BLaER1 (cell line): ENCODE measurements around the gene TRIM8.
A peak's percentile ranks its signal among the peaks of the same experiment; 100 is the strongest.

ENCODE experiments used
- H3K27ac ChIP-seq: shearing (Covaris generic); formaldehyde crosslinking; 2 replicates; pipeline ENCODE4 v1.8.1; 2022
- H3K27me3 ChIP-seq: shearing (Covaris generic); formaldehyde crosslinking; 2 replicates; pipeline ENCODE4 v1.8.1; 2022
- H3K36me3 ChIP-seq: shearing (Covaris generic); formaldehyde crosslinking; 2 replicates; pipeline ENCODE4 v1.8.1; 2022
- H3K4me1 ChIP-seq: shearing (Covaris generic); formaldehyde crosslinking; 2 replicates; pipeline ENCODE4 v1.8.1; 2022
- H3K4me2 ChIP-seq: shearing (Covaris generic); formaldehyde crosslinking; 2 replicates; pipeline ENCODE4 v1.8.1; 2022
- H3K4me3 ChIP-seq: shearing (Covaris generic); formaldehyde crosslinking; 2 replicates; pipeline ENCODE4 v1.8.1; 2022
- H3K9ac ChIP-seq: shearing (Covaris generic); formaldehyde crosslinking; 2 replicates; pipeline ENCODE4 v1.8.1; 2022
- H3K9me3 ChIP-seq: shearing (Covaris generic); formaldehyde crosslinking; 2 replicates; pipeline ENCODE4 v1.8.1; 2022
- H4K20me1 ChIP-seq: shearing (Covaris generic); formaldehyde crosslinking; 2 replicates; pipeline ENCODE4 v1.8.1; 2022
- Cebpa-rat ChIP-seq: shearing (Covaris generic); IDR thresholded peaks from 2 replicates; pipeline ENCODE4 v1.8.1; 2022

Gene TRIM8

GRCh38 chr10:102613785-102614184 is 30.5 kb upstream of the TRIM8 start:
- no peak for TF ChIP-seq Cebpa-rat
- Histone ChIP-seq H3K4me2 (peak overlapping the region; percentile 82), H3K27me3 (no peaks in the 10 kb centered on the region)

DNA sequence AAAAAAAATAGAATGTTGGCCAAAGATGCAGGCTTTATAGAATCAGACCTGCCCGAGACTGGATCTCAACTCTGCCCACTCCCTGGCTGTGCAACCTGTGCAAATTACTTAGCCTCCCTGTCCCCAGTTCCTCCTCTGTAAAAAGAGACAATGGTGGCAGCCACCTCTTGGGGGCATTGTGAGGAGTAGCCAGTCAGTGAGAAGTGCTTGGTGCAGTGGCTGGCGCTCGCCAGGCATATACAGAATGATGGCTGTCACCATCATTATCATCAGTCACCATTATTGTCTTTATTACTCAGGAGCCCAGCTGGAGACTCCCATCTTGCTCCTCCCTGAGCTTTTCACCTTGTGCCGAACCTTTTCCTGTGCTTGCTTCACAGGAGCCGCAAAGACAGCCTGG is 29.4 kb upstream of the TRIM8 start:
- no peak for TF ChIP-seq Cebpa-rat
- H3K4me3 ChIP-seq, result no peak overlapping the region
- peaks cover 64% of the 10 kb centered on the region for H3K36me3 ChIP-seq
- H3K4me2 ChIP-seq, result no peak overlapping the region
- H3K27me3 ChIP-seq, result no peaks in the 10 kb centered on the region
- no peak overlapping the region for H3K27ac ChIP-seq
- peaks cover 51% of the 10 kb centered on the region for H3K4me1 ChIP-seq
- H3K9ac ChIP-seq, result no peak overlapping the region
- H4K20me1 ChIP-seq, result no peaks in the 10 kb centered on the region
- H3K9me3 ChIP-seq, result no peaks in the 10 kb centered on the region

More at GRCh38 chr10:102613785-102614184, 30.5 kb upstream of the TRIM8 start:
- Histone ChIP-seq H3K36me3 (peaks cover 53% of the 10 kb centered on the region), H4K20me1 (no peaks in the 10 kb centered on the region), H3K9ac (0 out of 2 replicates have a peak overlapping the region, but pooled peaks have one; percentile 49), H3K27ac (peak overlapping the region; percentile 73; the same call in 1 of the 2 replicates), H3K9me3 (no peaks in the 10 kb centered on the region), H3K4me3 (no peak overlapping the region), H3K4me1 (peaks cover 46% of the 10 kb centered on the region)

DNA sequence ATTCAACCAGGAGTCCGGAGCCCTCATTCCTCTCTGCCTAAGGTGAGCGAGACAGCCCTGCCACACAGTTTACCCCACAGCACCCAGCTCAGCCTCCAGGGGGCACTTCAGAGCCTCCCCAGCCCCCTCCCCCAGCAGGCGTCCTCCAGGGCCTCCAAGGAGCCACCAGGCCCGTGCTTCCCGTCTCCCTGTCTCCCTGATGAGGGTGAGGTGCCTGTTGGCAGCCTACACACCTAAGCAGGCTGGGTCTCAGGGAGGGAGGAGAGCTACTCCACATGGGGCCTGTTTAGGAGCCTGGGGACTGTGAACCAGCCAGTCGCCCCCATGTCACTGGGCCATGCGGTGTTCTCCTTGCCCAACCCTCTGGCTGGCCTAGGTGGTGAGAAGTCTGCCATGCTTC is 28.9 kb upstream of the TRIM8 start:
- Histone ChIP-seq H3K4me2 (no peak overlapping the region), H3K27me3 (no peaks in the 10 kb centered on the region), H3K36me3 (peaks cover 69% of the 10 kb centered on the region), H4K20me1 (no peaks in the 10 kb centered on the region), H3K9me3 (no peaks in the 10 kb centered on the region), H3K27ac (no peak overlapping the region), H3K4me3 (no peak overlapping the region), H3K9ac (no peak overlapping the region), H3K4me1 (peaks cover 56% of the 10 kb centered on the region)
- no peak for TF ChIP-seq Cebpa-rat

- peak overlapping the region; percentile 12; the same call in 1 of the 2 replicates for H3K4me2 ChIP-seq
- no peak overlapping the region for H3K9ac ChIP-seq
- peaks cover 63% of the 10 kb centered on the region for H3K4me1 ChIP-seq
- H3K36me3 ChIP-seq, result peaks cover 76% of the 10 kb centered on the region
- no peaks in the 10 kb centered on the region for H4K20me1 ChIP-seq
- no peaks in the 10 kb centered on the region for H3K27me3 ChIP-seq
- H3K4me3 ChIP-seq, result no peak overlapping the region
- H3K9me3 ChIP-seq, result no peaks in the 10 kb centered on the region
- TF ChIP-seq Cebpa-rat, result no peak
- H3K27ac ChIP-seq, result peak overlapping the region; percentile 23; the same call in 1 of the 2 replicates
Measured at GRCh38 chr10:102616066-102616770, 28.1 kb upstream of the TRIM8 start.

DNA sequence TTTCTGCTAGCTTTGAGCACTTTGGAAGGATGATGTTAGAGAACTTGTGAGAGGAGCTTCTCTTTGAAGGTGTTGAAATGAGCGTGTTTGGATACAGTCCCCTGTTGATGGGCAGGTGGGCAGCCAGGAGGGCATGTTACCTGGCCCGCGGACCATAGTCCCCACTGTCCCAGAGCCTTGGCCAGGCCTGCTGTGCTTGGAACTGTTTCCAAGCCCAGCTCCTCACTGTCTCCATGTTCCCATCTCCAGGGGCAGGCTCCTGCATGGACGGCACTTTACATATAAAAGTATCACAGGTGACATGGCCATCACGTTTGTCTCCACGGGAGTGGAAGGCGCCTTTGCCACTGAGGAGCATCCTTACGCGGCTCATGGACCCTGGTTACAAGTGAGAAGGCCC is 27.2 kb upstream of the TRIM8 start:
- no peak overlapping the region for H3K4me3 ChIP-seq
- no peak overlapping the region for H3K4me2 ChIP-seq
- no peak for TF ChIP-seq Cebpa-rat
- H3K36me3 ChIP-seq, result peaks cover 70% of the 10 kb centered on the region
- no peak overlapping the region for H3K27ac ChIP-seq
- H3K27me3 ChIP-seq, result no peaks in the 10 kb centered on the region
- no peaks in the 10 kb centered on the region for H4K20me1 ChIP-seq
- no peak overlapping the region for H3K9ac ChIP-seq
- H3K9me3 ChIP-seq, result no peaks in the 10 kb centered on the region
- peaks cover 63% of the 10 kb centered on the region for H3K4me1 ChIP-seq

DNA sequence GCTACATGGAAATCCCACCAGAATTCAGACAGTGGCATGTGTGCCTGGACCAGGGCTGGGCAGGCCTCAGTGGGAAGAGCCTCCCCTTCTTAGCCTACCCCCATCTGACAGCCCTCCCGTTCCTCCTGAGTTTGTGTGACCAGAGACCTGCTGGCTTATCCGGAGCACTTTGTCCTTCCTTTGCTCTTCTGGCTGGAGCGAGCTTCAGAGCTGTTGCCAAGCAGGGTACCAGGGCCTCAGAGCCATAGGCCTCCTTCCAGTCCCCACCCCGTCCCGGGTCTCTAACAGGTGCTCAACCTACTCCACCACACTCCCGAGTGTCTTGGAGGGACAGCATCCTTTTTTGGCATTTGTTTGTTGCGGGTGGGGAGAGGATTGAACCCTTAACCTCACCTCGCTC is 26.5 kb upstream of the TRIM8 start:
- no peak overlapping the region for H3K4me2 ChIP-seq
- no peak overlapping the region for H3K27ac ChIP-seq
- peaks cover 63% of the 10 kb centered on the region for H3K4me1 ChIP-seq
- no peak for TF ChIP-seq Cebpa-rat
- H3K9me3 ChIP-seq, result no peaks in the 10 kb centered on the region
- H4K20me1 ChIP-seq, result no peaks in the 10 kb centered on the region
- H3K9ac ChIP-seq, result no peak overlapping the region
- peaks cover 70% of the 10 kb centered on the region for H3K36me3 ChIP-seq
- H3K4me3 ChIP-seq, result no peak overlapping the region
- no peaks in the 10 kb centered on the region for H3K27me3 ChIP-seq

GRCh38 chr10:102619281-102619981 is 24.8 kb upstream of the TRIM8 start:
- H3K4me3 ChIP-seq, result no peak overlapping the region
- H3K27ac ChIP-seq, result no peak overlapping the region
- no peak for TF ChIP-seq Cebpa-rat
- no peaks in the 10 kb centered on the region for H4K20me1 ChIP-seq
- H3K9ac ChIP-seq, result no peak overlapping the region
- H3K36me3 ChIP-seq, result peaks cover 66% of the 10 kb centered on the region
- H3K9me3 ChIP-seq, result peaks cover 13% of the 10 kb centered on the region; the same call in 1 of the 2 replicates
- no peak overlapping the region for H3K4me2 ChIP-seq
- no peaks in the 10 kb centered on the region for H3K27me3 ChIP-seq
- H3K4me1 ChIP-seq, result peaks cover 67% of the 10 kb centered on the region

DNA sequence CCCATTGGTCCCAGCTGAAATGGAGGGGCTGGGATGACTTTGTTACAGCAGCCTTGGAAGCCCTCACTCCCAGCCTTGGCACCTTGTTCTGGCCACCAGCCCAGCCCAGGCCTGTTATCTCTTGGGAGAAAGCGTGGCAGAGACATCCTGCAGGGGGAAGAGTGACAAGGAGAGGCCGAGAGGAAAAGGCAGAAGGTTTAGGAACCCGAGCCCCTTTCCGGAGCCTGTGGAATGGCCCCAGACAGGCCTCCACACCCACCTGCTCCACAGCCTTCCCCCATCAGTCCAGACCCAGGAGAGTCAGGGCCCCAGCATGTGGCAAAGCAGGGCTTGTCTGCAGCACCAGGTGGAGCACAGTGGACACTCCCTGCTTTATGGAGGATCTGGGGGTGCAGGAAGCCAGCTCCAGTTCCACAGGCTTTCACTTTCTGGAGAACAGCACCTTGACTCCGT is 24.1 kb upstream of the TRIM8 start:
- Histone ChIP-seq H3K4me2 (peak overlapping the region; percentile 68), H3K9ac (no peak overlapping the region), H4K20me1 (no peaks in the 10 kb centered on the region), H3K4me3 (no peak overlapping the region), H3K9me3 (peaks cover 14% of the 10 kb centered on the region; the same call in 1 of the 2 replicates), H3K27me3 (no peaks in the 10 kb centered on the region), H3K4me1 (peaks cover 71% of the 10 kb centered on the region), H3K27ac (peak overlapping the region; percentile 13; the same call in 1 of the 2 replicates), H3K36me3 (peaks cover 59% of the 10 kb centered on the region)
- TF ChIP-seq Cebpa-rat, result no peak

GRCh38 chr10:102620591-102621442 is 23.5 kb upstream of the TRIM8 start:
- Histone ChIP-seq H3K4me3 (no peak overlapping the region), H3K27me3 (no peaks in the 10 kb centered on the region), H3K9me3 (peaks cover 14% of the 10 kb centered on the region; the same call in 1 of the 2 replicates), H3K4me2 (peak overlapping the region; percentile 68), H3K9ac (peak overlapping the region; percentile 30; the same call in 1 of the 2 replicates), H4K20me1 (no peaks in the 10 kb centered on the region), H3K27ac (peak overlapping the region; percentile 15; the same call in 1 of the 2 replicates), H3K4me1 (peaks cover 72% of the 10 kb centered on the region), H3K36me3 (peaks cover 54% of the 10 kb centered on the region)
- no peak for TF ChIP-seq Cebpa-rat
